ENCODE data around the gene USH2A. TPM values are rescaled to one million over a fixed set of nuclear protein-coding genes. Genes with fewer than 3 reads are reported as not detected.

The USH2A gene
- total RNA-seq, 1 experiment from 2014 or later: not detected

- H2AFZ ChIP-seq (ENCODE audit: low read depth, low read length, poor library complexity, severe bottlenecking): no peak overlapping the region
- ATAC-seq (no peak), DNase-seq (ENCODE audit: low read depth, low spot score) (no peak)
- no peaks in the 10 kb centered on the region for H3K9me3 ChIP-seq (ENCODE audit: control insufficient read depth in 1 of 2, insufficient read depth in 1 of 2, low read depth in 1 of 2, low read length in 2 of 2)
- H3K27ac ChIP-seq (ENCODE audit: low read depth, low read length): no peak overlapping the region
- no peaks in the 10 kb centered on the region for H3K79me2 ChIP-seq (ENCODE audit: insufficient read depth, low read length)
- BruUV-seq (replicated peaks): no TSS peak
- H3K27me3 ChIP-seq (ENCODE audit: insufficient read depth, low read length): no peaks in the 10 kb centered on the region
- H3K4me2 ChIP-seq (ENCODE audit: low read length): no peak overlapping the region
- ChIA-PET CTCF (no interaction called here), RAD21 (ENCODE audit: low non-redundant PET in 1 of 2, low total read pairs in 2 of 2, uncharacterized antibody in 2 of 2, unreplicated experiment in 2 of 2) (no interaction called here), POLR2A (no interaction called here)
- no peaks in the 10 kb centered on the region for H3K4me1 ChIP-seq (ENCODE audit: control insufficient read depth in 1 of 2, insufficient read depth in 2 of 2, low read length in 2 of 2)
- no peak overlapping the region for H3K4me3 ChIP-seq (replicated peaks in 1 of 2; ENCODE audit: low read depth in 1 of 2, low read length in 2 of 2)
- no peaks in the 10 kb centered on the region for H3K36me3 ChIP-seq (ENCODE audit: control insufficient read depth in 1 of 2, insufficient read depth in 2 of 2, low read length in 2 of 2)
- intact Hi-C loops (cut with micrococcal nuclease): no loop called here
- TF ChIP-seq EZH2phosphoT487 (IDR thresholded peaks at IDR 0.05; ENCODE audit: borderline replicate concordance) (no peak), SIN3A (IDR thresholded peaks at IDR 0.05; ENCODE audit: low read depth) (no peak), EZH2 (IDR thresholded peaks at IDR 0.05) (no peak), POLR2A (IDR thresholded peaks at IDR 0.05; ENCODE audit: borderline replicate concordance, extremely low read depth, insufficient read depth, insufficient read length) (no peak), TCF7L2 (IDR thresholded peaks at IDR 0.05; ENCODE audit: borderline replicate concordance, extremely low read depth, insufficient read depth, insufficient read length) (no peak), CEBPB (IDR thresholded peaks at IDR 0.05; ENCODE audit: low read depth) (no peak), CBX3 (IDR thresholded peaks at IDR 0.05; ENCODE audit: low read depth) (no peak), YY1 (IDR thresholded peaks at IDR 0.05; ENCODE audit: extremely low read depth, insufficient replicate concordance, low read depth, low read length) (no peak)
- TF ChIP-seq, protein P1, sequence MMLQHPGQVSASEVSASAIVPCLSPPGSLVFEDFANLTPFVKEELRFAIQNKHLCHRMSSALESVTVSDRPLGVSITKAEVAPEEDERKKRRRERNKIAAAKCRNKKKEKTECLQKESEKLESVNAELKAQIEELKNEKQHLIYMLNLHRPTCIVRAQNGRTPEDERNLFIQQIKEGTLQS (IDR thresholded peaks at IDR 0.05): no peak
- TF ChIP-seq, protein P2, sequence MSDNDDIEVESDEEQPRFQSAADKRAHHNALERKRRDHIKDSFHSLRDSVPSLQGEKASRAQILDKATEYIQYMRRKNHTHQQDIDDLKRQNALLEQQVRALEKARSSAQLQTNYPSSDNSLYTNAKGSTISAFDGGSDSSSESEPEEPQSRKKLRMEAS (IDR thresholded peaks at IDR 0.05): no peak
- H4K20me1 ChIP-seq (ENCODE audit: insufficient read depth): no peaks in the 10 kb centered on the region
- no peaks in the 10 kb centered on the region for H3K9me2 ChIP-seq (ENCODE audit: insufficient read depth)
- H3K9ac ChIP-seq (ENCODE audit: low read length): no peak overlapping the region
Measured at GRCh38 chr1:216459651-216460207, 36.5 kb upstream of the USH2A start.

DNA sequence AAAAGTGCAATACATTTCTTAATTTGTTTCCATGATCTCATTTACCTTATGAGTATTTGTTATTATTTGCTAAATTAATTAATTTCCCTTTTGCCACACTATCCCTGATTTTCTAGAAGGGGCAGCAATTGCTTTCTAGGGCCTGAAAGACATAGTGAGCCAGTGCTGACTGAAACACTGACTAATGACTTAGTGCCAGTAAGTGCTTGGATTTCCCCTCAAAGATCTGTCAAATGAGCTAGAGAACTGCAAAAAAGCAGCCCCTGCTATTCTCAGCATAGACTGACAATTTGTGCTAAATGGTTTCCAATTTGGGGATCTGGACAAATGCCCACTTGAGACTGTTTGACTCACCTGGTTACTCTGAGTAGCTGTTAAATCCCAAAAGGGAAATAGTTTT is 35.6 kb upstream of the USH2A start:
- H3K9me2 ChIP-seq (ENCODE audit: insufficient read depth): no peaks in the 10 kb centered on the region
- no peak overlapping the region for H3K9ac ChIP-seq (ENCODE audit: low read length)
- RAD21 ChIA-PET (ENCODE audit: low non-redundant PET in 1 of 2, low total read pairs in 2 of 2, uncharacterized antibody in 2 of 2, unreplicated experiment in 2 of 2): no interaction called here
- no peaks in the 10 kb centered on the region for H3K36me3 ChIP-seq (ENCODE audit: control insufficient read depth in 1 of 2, insufficient read depth in 2 of 2, low read length in 2 of 2)
- DNase-seq (ENCODE audit: low read depth, low spot score) (no peak), ATAC-seq (no peak)
- H3K79me2 ChIP-seq (ENCODE audit: insufficient read depth, low read length): no peaks in the 10 kb centered on the region
- intact Hi-C loops (cut with micrococcal nuclease): no loop called here
- H3K4me1 ChIP-seq (ENCODE audit: control insufficient read depth in 1 of 2, insufficient read depth in 2 of 2, low read length in 2 of 2): no peaks in the 10 kb centered on the region
- no peak overlapping the region for H3K27ac ChIP-seq (ENCODE audit: low read depth, low read length)
- H3K9me3 ChIP-seq (ENCODE audit: control insufficient read depth in 1 of 2, insufficient read depth in 1 of 2, low read depth in 1 of 2, low read length in 2 of 2): no peaks in the 10 kb centered on the region
- POLR2A ChIA-PET: no interaction called here
- BruUV-seq (replicated peaks): no TSS peak
- no peaks in the 10 kb centered on the region for H3K27me3 ChIP-seq (ENCODE audit: insufficient read depth, low read length)
- no peaks in the 10 kb centered on the region for H4K20me1 ChIP-seq (ENCODE audit: insufficient read depth)
- no peak overlapping the region for H3K4me3 ChIP-seq (replicated peaks in 1 of 2; ENCODE audit: low read depth in 1 of 2, low read length in 2 of 2)
- H3K4me2 ChIP-seq (ENCODE audit: low read length): no peak overlapping the region
- H2AFZ ChIP-seq (ENCODE audit: low read depth, low read length, poor library complexity, severe bottlenecking): no peak overlapping the region
- CTCF ChIA-PET: no interaction called here
- TF ChIP-seq ZNF274 (IDR thresholded peaks at IDR 0.05; ENCODE audit: low read depth, low read length) (no peak), EZH2phosphoT487 (IDR thresholded peaks at IDR 0.05; ENCODE audit: borderline replicate concordance) (no peak), ZFX (IDR thresholded peaks at IDR 0.05) (no peak), POLR2A (IDR thresholded peaks at IDR 0.05; ENCODE audit: borderline replicate concordance, extremely low read depth, insufficient read depth, insufficient read length) (no peak), SIN3A (IDR thresholded peaks at IDR 0.05; ENCODE audit: low read depth) (no peak), SP1 (IDR thresholded peaks at IDR 0.05; ENCODE audit: low read depth) (no peak), FOSL1 (IDR thresholded peaks at IDR 0.05; ENCODE audit: low read depth) (no peak), ELF1 (IDR thresholded peaks at IDR 0.05; ENCODE audit: borderline replicate concordance, low read depth) (no peak), CTCF (IDR thresholded peaks at IDR 0.05 in 2 of 3, conservative IDR thresholded peaks at IDR 0.05 in 1 of 3; ENCODE audit: borderline replicate concordance in 1 of 3, insufficient read depth in 1 of 3, low read depth in 2 of 3, low read length in 2 of 3) (no peak), TCF7L2 (IDR thresholded peaks at IDR 0.05; ENCODE audit: borderline replicate concordance, extremely low read depth, insufficient read depth, insufficient read length) (no peak)
- TF ChIP-seq, protein P3, sequence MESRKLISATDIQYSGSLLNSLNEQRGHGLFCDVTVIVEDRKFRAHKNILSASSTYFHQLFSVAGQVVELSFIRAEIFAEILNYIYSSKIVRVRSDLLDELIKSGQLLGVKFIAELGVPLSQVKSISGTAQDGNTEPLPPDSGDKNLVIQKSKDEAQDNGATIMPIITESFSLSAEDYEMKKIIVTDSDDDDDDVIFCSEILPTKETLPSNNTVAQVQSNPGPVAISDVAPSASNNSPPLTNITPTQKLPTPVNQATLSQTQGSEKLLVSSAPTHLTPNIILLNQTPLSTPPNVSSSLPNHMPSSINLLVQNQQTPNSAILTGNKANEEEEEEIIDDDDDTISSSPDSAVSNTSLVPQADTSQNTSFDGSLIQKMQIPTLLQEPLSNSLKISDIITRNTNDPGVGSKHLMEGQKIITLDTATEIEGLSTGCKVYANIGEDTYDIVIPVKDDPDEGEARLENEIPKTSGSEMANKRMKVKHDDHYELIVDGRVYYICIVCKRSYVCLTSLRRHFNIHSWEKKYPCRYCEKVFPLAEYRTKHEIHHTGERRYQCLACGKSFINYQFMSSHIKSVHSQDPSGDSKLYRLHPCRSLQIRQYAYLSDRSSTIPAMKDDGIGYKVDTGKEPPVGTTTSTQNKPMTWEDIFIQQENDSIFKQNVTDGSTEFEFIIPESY (IDR thresholded peaks at IDR 0.05; ENCODE audit: extremely low read depth, insufficient replicate concordance, low read length): no peak

All from HCT116 (cell line).